RWPE2 (cell line): ENCODE results near the gene CGNL1.

ENCODE experiments used
- ATAC-seq: fragments of 200-7000 bp; cut with Tn5 transposase; 3 replicates; pipeline ENCODE4 v1.9.1; 2021; ENCODE audit warnings: low read depth
- DNase-seq: peaks from one replicate; pipeline ENCODE4 v3.0.0-alpha.2; 2020; ENCODE audit warnings: low spot score
- H3K27ac ChIP-seq: fragments of 450-650 bp; 2 replicates; pipeline ENCODE4 v1.5.1; 2017; ENCODE audit warnings: mild to moderate bottlenecking; ENCODE audit not compliant: poor library complexity, severe bottlenecking
- H3K27me3 ChIP-seq: fragments of 250-450 bp; sonication (Bioruptor Pico); 2 replicates; pipeline ENCODE4 v1.5.1; 2021; ENCODE audit warnings: mild to moderate bottlenecking, moderate library complexity; ENCODE audit not compliant: insufficient read depth, poor library complexity, severe bottlenecking
- H3K36me3 ChIP-seq: fragments of 250-450 bp; sonication (Bioruptor Pico); 2 replicates; pipeline ENCODE4 v1.5.1; 2020; ENCODE audit warnings: low read depth, mild to moderate bottlenecking, moderate library complexity
- H3K4me1 ChIP-seq: fragments of 250-450 bp; sonication (Bioruptor Pico); 2 replicates; pipeline ENCODE4 v1.5.1; 2021; ENCODE audit warnings: mild to moderate bottlenecking, moderate library complexity; ENCODE audit not compliant: insufficient read depth, poor library complexity, severe bottlenecking
- H3K4me3 ChIP-seq: fragments of 250-450 bp; sonication (Bioruptor Pico); 2 replicates; pipeline ENCODE4 v1.5.1; 2021; ENCODE audit warnings: mild to moderate bottlenecking, moderate library complexity; ENCODE audit not compliant: severe bottlenecking
- H3K9me3 ChIP-seq: fragments of 250-450 bp; sonication (Bioruptor Pico); 2 replicates; pipeline ENCODE4 v1.5.1; 2021; ENCODE audit warnings: mild to moderate bottlenecking, moderate library complexity; ENCODE audit not compliant: severe bottlenecking
- CTCF ChIP-seq: fragments of 450-650 bp; IDR thresholded peaks from one replicate; pipeline ENCODE4 v1.5.1; 2017; ENCODE audit warnings: mild to moderate bottlenecking, moderate library complexity; ENCODE audit not compliant: poor library complexity, severe bottlenecking

Gene CGNL1

GRCh38 chr15:57550640-57551039 is 174.3 kb downstream of the CGNL1 start:
- Histone ChIP-seq H3K4me3 (no peak overlapping the region), H3K4me1 (peaks cover 39% of the 10 kb centered on the region), H3K27ac (peak overlapping the region; percentile 87), H3K36me3 (no peaks in the 10 kb centered on the region), H3K27me3 (no peaks in the 10 kb centered on the region), H3K9me3 (no peaks in the 10 kb centered on the region)
- no peak for TF ChIP-seq CTCF
- DNase-seq = no peak
- no peak for ATAC-seq

GRCh38 chr15:57551715-57552677 is 175.7 kb downstream of the CGNL1 start:
- Histone ChIP-seq H3K36me3 (no peaks in the 10 kb centered on the region), H3K4me1 (peaks cover 39% of the 10 kb centered on the region), H3K27ac (peak overlapping the region; percentile 87), H3K9me3 (no peaks in the 10 kb centered on the region), H3K27me3 (no peaks in the 10 kb centered on the region), H3K4me3 (no peak overlapping the region)
- TF ChIP-seq CTCF = no peak
- DNase-seq (peak; percentile 84), ATAC-seq (peak; percentile 90)

DNA sequence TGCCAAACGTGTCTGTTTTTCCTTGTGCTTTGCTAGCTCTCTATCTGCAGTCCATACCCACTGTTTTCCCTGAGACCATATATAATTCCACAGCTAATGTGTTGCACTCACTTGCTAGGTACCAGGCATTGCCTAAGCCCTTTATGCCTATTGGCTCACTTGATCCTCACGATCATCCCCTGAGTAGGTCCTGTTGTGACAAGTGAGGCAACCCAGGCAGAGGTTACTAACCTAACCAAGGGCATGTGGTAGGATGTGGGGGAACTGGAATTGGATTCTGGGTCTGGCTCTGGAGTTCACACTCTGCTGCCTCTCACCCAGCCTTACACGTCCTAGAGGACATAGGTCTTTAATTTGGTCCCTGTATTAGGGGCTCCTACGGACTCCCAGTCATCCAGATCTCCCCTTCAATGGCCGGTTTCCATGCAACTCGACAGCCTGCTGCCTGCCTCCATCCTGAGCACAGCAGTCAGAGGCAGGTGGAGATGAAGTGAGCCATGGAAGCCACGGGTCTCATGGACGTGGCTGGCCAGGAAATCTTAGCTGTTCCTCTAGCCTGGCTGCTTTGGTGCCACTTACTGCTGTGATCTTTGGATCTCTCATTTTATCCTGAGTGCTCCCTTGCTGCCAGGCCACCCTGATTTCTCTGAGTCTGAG is 176.5 kb downstream of the CGNL1 start:
- peak overlapping the region; percentile 87 for H3K27ac ChIP-seq
- DNase-seq = no peak
- no peak for ATAC-seq
- H3K27me3 ChIP-seq = no peaks in the 10 kb centered on the region
- no peaks in the 10 kb centered on the region for H3K9me3 ChIP-seq
- H3K4me1 ChIP-seq = peaks cover 39% of the 10 kb centered on the region
- no peak for TF ChIP-seq CTCF
- H3K36me3 ChIP-seq = no peaks in the 10 kb centered on the region
- no peak overlapping the region for H3K4me3 ChIP-seq

DNA sequence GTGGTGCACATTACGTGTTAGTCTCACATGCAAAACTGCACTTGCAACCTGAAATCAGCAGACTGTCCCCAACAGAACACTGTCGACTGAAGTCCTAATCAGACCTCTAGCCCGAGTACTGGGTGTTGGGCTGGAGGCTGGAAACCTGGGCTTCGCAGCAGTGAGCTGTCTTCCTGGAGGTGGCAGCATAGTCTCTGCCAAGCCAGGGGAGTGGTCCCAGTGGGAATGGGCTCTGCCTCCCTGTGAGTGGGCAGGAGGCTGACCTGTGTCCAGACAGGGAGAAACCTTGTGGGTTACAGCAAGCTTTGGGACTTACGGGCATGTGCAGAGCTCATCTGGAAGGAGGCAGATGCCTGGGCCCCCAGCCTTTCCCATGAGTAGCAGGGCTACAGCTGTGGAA is 177.2 kb downstream of the CGNL1 start:
- ATAC-seq = no peak
- no peaks in the 10 kb centered on the region for H3K27me3 ChIP-seq
- H3K4me1 ChIP-seq = peaks cover 39% of the 10 kb centered on the region
- H3K27ac ChIP-seq = peak overlapping the region; percentile 87
- H3K36me3 ChIP-seq = no peaks in the 10 kb centered on the region
- H3K4me3 ChIP-seq = no peak overlapping the region
- no peaks in the 10 kb centered on the region for H3K9me3 ChIP-seq
- TF ChIP-seq CTCF = no peak
- no peak for DNase-seq
